Sigmoid colon (tissue), 7 donors: ENCODE measurements around the gene GPC6. TPM values are rescaled to one million over a fixed set of nuclear protein-coding genes. Genes with fewer than 3 reads are reported as not detected.

ENCODE experiments used
- DNase-seq: peaks from one replicate; pipeline ENCODE4 v3.0.0-alpha.2; 2019
- H3K27ac ChIP-seq, 4 donors: fragments of 200-600 bp; sonication (generic); one replicate each; pipeline ENCODE4 v1.5.1; 2016 to 2019; ENCODE audit warnings: mild to moderate bottlenecking in 1 of 4
- H3K27me3 ChIP-seq, 3 donors: fragments of 200-600 bp; sonication (generic); one replicate each; pipeline ENCODE4 v1.5.1; 2019; ENCODE audit warnings: mild to moderate bottlenecking in 1 of 3
- H3K36me3 ChIP-seq, 4 donors: fragments of 200-600 bp; sonication (generic); one replicate each; pipeline ENCODE4 v1.5.1; 2016 to 2019
- H3K4me1 ChIP-seq, 4 donors: fragments of 200-600 bp; sonication (generic); one replicate each; pipeline ENCODE4 v1.5.1; 2017 to 2019
- H3K4me3 ChIP-seq, 4 donors: fragments of 200-600 bp; sonication (generic); one replicate each; pipeline ENCODE4 v1.5.1; 2017 to 2019; ENCODE audit warnings: mild to moderate bottlenecking in 2 of 4, moderate library complexity in 1 of 4
- H3K9me3 ChIP-seq, 4 donors: fragments of 200-600 bp in 3 of 4; sonication (generic) in 3 of 4; one replicate each; pipeline versions ENCODE4 v1.5.1 to v1.6.1; 2013 to 2019
- EP300 ChIP-seq, 4 donors: sonication (generic); formaldehyde crosslinking; IDR thresholded peaks; one replicate each; pipeline ENCODE4 v1.6.1; 2017; ENCODE audit warnings: antibody characterized with exemption in 4 of 4
- POLR2A ChIP-seq, 2 donors: fragments of 450-650 bp; IDR thresholded peaks; one replicate each; pipeline ENCODE4 v1.6.1; 2016; ENCODE audit warnings: antibody characterized with exemption in 2 of 2, mild to moderate bottlenecking in 2 of 2, moderate library complexity in 2 of 2
- POLR2AphosphoS5 ChIP-seq, 4 donors: sonication (generic); formaldehyde crosslinking; IDR thresholded peaks; one replicate each; pipeline ENCODE4 v1.6.1; 2017; ENCODE audit warnings: antibody characterized with exemption in 4 of 4
- WGBS, 2 donors: extraction: QIAGEN DNeasy Blood & Tissue Kit; methylation state at CpG; one replicate each; pipeline ENCODE4 v1.1.7; 2013; 5-methylcytosine and 5-hydroxymethylcytosine counted together
- intact Hi-C: fragments of 100-400 bp; cut with DNase I; formaldehyde crosslinking; loops from one replicate; pipeline ENCODE4 v1.15.1; 2023
- polyA plus RNA-seq, 3 donors: library from polyadenylated mRNA; stranded (reverse); fragments of 200-250 nt; gene quantifications; one replicate each; pipeline ENCODE4 v1.2.3, GENCODE V29; 2013
- total RNA-seq, 4 donors: library from RNA; depleted of rRNA; stranded (reverse); fragments of >200 nt; gene quantifications; one replicate each; pipeline ENCODE4 v1.1.0, GENCODE V29; 2016
- TF ChIP-seq, protein P1 (sequence below), 4 experiments: fragments of 450-650 bp in 3 of 4; fragments of 200-600 bp in 1 of 4; IDR thresholded peaks; one replicate each; pipeline ENCODE4 v1.5.1; 2016 to 2019; ENCODE audit warnings: antibody characterized with exemption in 4 of 4, mild to moderate bottlenecking in 3 of 4, moderate library complexity in 2 of 4
- donor health status: healthy with polysubstance abuse.
- donor health status: Bipolar disorder and iron deficiency.
- donor health status: healthy.

The GPC6 gene
- total and polyA plus RNA-seq, 7 donors = 0.23 to 27.5 (median 14.4) TPM

DNA sequence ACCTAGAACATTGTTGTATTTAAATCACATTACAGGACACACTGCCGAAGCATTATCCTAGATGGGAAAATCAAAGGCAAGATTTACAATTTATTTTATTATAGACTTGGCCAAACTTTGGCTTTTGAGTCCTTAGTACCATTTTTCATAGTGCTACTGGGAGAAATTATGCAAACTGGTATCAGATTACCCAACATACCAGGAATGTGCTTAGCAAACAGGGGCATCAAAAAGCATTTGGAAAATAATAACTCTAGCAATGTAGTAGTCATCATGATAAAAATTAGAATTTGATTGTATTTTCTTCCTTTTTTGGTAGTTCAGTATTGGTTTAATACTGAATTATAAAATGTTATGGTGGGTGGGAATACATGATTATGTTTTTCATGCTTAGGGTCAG, 34.0 kb downstream of the GPC6 start:
- TF ChIP-seq, protein P1, sequence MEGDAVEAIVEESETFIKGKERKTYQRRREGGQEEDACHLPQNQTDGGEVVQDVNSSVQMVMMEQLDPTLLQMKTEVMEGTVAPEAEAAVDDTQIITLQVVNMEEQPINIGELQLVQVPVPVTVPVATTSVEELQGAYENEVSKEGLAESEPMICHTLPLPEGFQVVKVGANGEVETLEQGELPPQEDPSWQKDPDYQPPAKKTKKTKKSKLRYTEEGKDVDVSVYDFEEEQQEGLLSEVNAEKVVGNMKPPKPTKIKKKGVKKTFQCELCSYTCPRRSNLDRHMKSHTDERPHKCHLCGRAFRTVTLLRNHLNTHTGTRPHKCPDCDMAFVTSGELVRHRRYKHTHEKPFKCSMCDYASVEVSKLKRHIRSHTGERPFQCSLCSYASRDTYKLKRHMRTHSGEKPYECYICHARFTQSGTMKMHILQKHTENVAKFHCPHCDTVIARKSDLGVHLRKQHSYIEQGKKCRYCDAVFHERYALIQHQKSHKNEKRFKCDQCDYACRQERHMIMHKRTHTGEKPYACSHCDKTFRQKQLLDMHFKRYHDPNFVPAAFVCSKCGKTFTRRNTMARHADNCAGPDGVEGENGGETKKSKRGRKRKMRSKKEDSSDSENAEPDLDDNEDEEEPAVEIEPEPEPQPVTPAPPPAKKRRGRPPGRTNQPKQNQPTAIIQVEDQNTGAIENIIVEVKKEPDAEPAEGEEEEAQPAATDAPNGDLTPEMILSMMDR (IDR thresholded peaks at IDR 0.05) = no peak
- TF ChIP-seq POLR2AphosphoS5 (IDR thresholded peaks at IDR 0.05) (no peak), POLR2A (IDR thresholded peaks at IDR 0.05) (no peak), EP300 (IDR thresholded peaks at IDR 0.05) (no peak)
- no peak for DNase-seq
- H3K27ac ChIP-seq = no peak overlapping the region
- H3K27me3 ChIP-seq = no peaks in the 10 kb centered on the region
- H3K4me1 ChIP-seq = no peaks in the 10 kb centered on the region
- WGBS, 2 donors = 88 to 90% methylated on average over 1 of the region's 1 CpG
- H3K9me3 ChIP-seq = no peaks in the 10 kb centered on the region
- intact Hi-C loops = no loop called here
- H3K4me3 ChIP-seq = no peak overlapping the region
- no peaks in the 10 kb centered on the region for H3K36me3 ChIP-seq

DNA sequence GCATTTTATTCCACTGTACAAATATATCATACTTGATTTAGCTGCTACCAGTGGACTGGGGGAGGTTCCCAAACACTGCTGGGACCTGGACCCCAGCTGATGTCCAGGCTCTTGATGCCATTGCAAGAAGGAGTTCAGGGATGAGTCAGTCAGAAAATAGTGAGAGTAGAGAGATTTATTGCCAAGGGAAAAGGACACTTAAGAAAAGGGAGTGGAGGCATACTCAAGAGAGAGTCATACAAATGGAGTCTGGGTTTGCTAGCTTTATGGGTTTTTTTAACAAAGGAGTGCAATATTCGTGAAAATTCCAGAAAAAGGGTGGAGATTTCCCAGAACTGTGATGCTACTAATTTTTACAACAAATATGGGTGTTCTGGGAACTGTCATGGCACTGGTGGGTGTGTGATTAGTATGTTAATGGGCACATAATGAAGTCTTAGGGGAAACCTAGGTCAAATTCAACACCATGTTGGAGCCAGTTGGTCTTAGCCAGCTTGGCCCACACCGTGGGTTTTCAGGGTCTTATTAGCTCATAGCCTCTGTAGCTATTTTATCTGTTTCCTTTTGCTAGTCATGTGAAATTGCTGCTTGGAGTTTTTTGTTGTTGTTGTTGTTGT, 36.2 kb downstream of the GPC6 start:
- no peak overlapping the region for H3K4me3 ChIP-seq
- intact Hi-C loops = no loop called here
- no peak for TF ChIP-seq POLR2A (IDR thresholded peaks at IDR 0.05)
- TF ChIP-seq, protein P1 (IDR thresholded peaks at IDR 0.05) = no peak
- TF ChIP-seq POLR2AphosphoS5 (IDR thresholded peaks at IDR 0.05) = no peak
- TF ChIP-seq EP300 (IDR thresholded peaks at IDR 0.05) = no peak
- H3K9me3 ChIP-seq = no peaks in the 10 kb centered on the region
- H3K4me1 ChIP-seq = no peaks in the 10 kb centered on the region
- no peak overlapping the region for H3K27ac ChIP-seq
- WGBS, 2 donors = 56 to 74% methylated on average over 2 of the region's 2 CpGs
- H3K27me3 ChIP-seq = no peaks in the 10 kb centered on the region
- DNase-seq = no peak
- no peaks in the 10 kb centered on the region for H3K36me3 ChIP-seq

DNA sequence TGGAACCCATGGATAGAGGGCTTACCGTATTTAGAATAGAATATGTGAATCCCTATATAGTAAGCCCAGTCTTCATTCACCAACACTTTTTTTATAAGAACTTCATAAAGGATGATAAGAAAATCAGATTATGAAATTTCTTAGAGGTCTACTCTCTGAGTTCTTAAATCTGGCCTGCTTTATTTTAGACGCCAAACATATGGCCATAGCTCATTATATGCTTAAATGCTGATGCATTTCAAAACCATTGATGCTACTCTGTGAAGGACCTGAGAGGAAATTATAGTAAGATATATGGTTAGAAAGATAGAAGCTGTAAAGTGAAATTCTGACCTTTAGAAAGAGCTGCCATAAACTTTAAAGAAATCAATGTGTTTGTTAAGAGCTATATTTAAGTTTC, 38.3 kb downstream of the GPC6 start:
- Histone ChIP-seq H3K4me3 (no peak overlapping the region), H3K27me3 (no peaks in the 10 kb centered on the region), H3K4me1 (no peaks in the 10 kb centered on the region), H3K9me3 (no peaks in the 10 kb centered on the region), H3K27ac (no peak overlapping the region), H3K36me3 (no peaks in the 10 kb centered on the region)
- DNase-seq = no peak
- TF ChIP-seq, protein P1 (IDR thresholded peaks at IDR 0.05) = no peak
- no peak for TF ChIP-seq POLR2A (IDR thresholded peaks at IDR 0.05)
- TF ChIP-seq POLR2AphosphoS5 (IDR thresholded peaks at IDR 0.05) = no peak
- no peak for TF ChIP-seq EP300 (IDR thresholded peaks at IDR 0.05)
- intact Hi-C loops = no loop called here
- 90 to 95% methylated on average over 2 of the region's 2 CpGs for WGBS, 2 donors

DNA sequence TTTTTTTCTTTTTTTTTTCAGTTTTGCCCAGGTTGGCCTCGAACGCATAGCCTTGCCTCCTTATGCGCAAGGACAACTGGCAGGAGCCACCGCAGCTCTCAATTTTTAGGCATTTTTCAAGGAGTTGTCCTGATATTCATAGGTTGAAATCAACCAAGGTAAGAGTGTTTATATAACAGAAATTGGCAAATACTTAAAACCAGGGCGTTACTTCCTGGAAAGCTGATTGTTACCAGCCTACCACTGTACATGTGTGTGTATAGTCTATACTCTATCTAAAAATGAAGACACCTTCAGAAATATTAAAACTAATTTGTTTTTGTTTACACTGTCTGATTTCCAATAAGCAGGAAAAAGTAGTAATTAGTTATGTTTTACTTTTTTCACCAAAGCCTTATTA, 39.2 kb downstream of the GPC6 start:
- Histone ChIP-seq H3K4me1 (peaks cover 0 to under 1% (median under 1%) of the 10 kb centered on the region in 4 donors), H3K27me3 (no peaks in the 10 kb centered on the region), H3K4me3 (no peak overlapping the region), H3K27ac (no peak overlapping the region), H3K36me3 (no peaks in the 10 kb centered on the region), H3K9me3 (no peaks in the 10 kb centered on the region)
- 78 to 93% methylated on average over 5 of the region's 5 CpGs for WGBS, 2 donors
- no peak for DNase-seq
- intact Hi-C loops = no loop called here
- TF ChIP-seq, protein P1 (IDR thresholded peaks at IDR 0.05) = no peak
- TF ChIP-seq POLR2AphosphoS5 (IDR thresholded peaks at IDR 0.05) (no peak), POLR2A (IDR thresholded peaks at IDR 0.05) (no peak), EP300 (IDR thresholded peaks at IDR 0.05) (no peak)

DNA sequence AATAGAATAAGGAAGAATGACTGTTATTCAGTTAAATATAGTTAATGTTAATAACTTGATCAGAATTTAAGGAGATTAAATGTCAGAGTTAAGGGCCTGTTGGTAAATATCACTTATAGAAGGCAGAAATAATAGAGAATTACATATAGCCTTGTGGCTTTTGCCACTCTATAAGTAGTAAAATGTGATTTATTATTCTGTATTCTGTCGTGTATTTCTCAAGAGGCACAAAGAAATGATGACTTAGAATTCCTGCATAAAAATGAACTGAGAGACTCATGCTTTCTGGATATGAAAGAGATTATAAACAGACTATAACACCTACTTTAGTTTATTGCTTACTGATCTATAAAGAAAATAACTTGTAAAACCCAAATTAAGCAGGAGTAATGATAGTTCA, 40.1 kb downstream of the GPC6 start:
- H3K4me1 ChIP-seq = peaks cover 0 to 9% (median 6%) of the 10 kb centered on the region in 4 donors
- H3K4me3 ChIP-seq = no peak overlapping the region
- 61 to 81% methylated on average over 1 of the region's 1 CpG for WGBS, 2 donors
- intact Hi-C loops = no loop called here
- H3K36me3 ChIP-seq = no peaks in the 10 kb centered on the region
- no peaks in the 10 kb centered on the region for H3K9me3 ChIP-seq
- H3K27me3 ChIP-seq = no peaks in the 10 kb centered on the region
- DNase-seq = no peak
- TF ChIP-seq, protein P1 (IDR thresholded peaks at IDR 0.05) = no peak
- no peak for TF ChIP-seq POLR2AphosphoS5 (IDR thresholded peaks at IDR 0.05)
- TF ChIP-seq EP300 (IDR thresholded peaks at IDR 0.05) = no peak
- no peak for TF ChIP-seq POLR2A (IDR thresholded peaks at IDR 0.05)
- H3K27ac ChIP-seq = no peak overlapping the region
